Ovary (tissue), 3 donors: ENCODE measurements around the gene TAF4.

Source experiments
- POLR2A ChIP-seq: fragments of 450-650 bp; IDR thresholded peaks from one replicate; pipeline ENCODE4 v1.6.1; 2017; ENCODE audit warnings: antibody characterized with exemption, mild to moderate bottlenecking, moderate library complexity
- TF ChIP-seq, protein P1 (sequence below), 3 donors: fragments of 450-650 bp in 2 of 3; fragments of 200-600 bp in 1 of 3; IDR thresholded peaks; one replicate each; pipeline versions ENCODE4 v1.5.1 to v1.8.0; 2016 to 2022; ENCODE audit warnings: antibody characterized with exemption in 3 of 3, mild to moderate bottlenecking in 1 of 3
- donor health status: DM: no; HTN: no; CAD: no.

DNA sequence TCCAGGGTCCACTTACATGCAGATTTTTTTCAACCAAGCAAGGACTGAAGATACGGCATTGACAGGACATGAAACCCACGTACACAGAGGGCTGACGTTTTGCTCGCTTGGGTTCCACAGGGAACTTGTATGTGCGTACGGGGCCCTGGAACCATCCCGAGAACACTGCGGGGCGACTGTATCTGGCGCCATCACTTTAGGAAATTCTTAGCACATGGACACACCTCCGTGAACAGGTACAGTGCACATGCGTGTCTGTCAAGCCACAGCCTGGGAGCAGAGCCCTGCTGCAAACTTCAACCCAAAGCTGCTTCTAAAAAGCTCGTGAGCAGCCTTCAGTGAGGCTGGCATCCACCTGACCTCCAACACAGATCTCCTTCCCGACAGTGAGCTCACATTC, 37.3 kb downstream of the TAF4 start:
- TF ChIP-seq, protein P1, sequence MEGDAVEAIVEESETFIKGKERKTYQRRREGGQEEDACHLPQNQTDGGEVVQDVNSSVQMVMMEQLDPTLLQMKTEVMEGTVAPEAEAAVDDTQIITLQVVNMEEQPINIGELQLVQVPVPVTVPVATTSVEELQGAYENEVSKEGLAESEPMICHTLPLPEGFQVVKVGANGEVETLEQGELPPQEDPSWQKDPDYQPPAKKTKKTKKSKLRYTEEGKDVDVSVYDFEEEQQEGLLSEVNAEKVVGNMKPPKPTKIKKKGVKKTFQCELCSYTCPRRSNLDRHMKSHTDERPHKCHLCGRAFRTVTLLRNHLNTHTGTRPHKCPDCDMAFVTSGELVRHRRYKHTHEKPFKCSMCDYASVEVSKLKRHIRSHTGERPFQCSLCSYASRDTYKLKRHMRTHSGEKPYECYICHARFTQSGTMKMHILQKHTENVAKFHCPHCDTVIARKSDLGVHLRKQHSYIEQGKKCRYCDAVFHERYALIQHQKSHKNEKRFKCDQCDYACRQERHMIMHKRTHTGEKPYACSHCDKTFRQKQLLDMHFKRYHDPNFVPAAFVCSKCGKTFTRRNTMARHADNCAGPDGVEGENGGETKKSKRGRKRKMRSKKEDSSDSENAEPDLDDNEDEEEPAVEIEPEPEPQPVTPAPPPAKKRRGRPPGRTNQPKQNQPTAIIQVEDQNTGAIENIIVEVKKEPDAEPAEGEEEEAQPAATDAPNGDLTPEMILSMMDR (IDR thresholded peaks at IDR 0.05): no peak
- TF ChIP-seq POLR2A: no peak
